ENCODE measurements around the gene REG4.
"Not testable (repeated sequence)": the region's sequence is repeated elsewhere in the genome, so short reads cannot be mapped to it uniquely, and the experiment has no call there.

The REG4 gene

GRCh38 chr1:119811387-119811786 lies at the start of gene REG4:
TSS of gene REG4 (minus strand) at chr1:119811460. CDS start at chr1:119808769, 2,691 bp downstream.
- no peak for FAIRE-seq
- DNase-seq (ENCODE audit: insufficient read length, low spot score): no peak

- no peak for FAIRE-seq
These were observed 48.4 kb upstream of the REG4 start for GRCh38 chr1:119859647-119860046.

GRCh38 chr1:119858556-119859214 lies 47.4 kb upstream of the REG4 start:
- FAIRE-seq: not testable (repeated sequence)

More at GRCh38 chr1:119859647-119860046, 48.4 kb upstream of the REG4 start:
- DNase-seq (ENCODE audit: insufficient read length, low spot score): no peak

GRCh38 chr1:119858126-119858525 lies 46.9 kb upstream of the REG4 start:
- no peak for FAIRE-seq
- DNase-seq (ENCODE audit: insufficient read length, low spot score): no peak

More at GRCh38 chr1:119858556-119859214, 47.4 kb upstream of the REG4 start:
- DNase-seq (ENCODE audit: insufficient read length, low spot score): not testable (repeated sequence)

- FAIRE-seq: no peak
These were observed 41.9 kb upstream of the REG4 start for GRCh38 chr1:119853155-119853554.

GRCh38 chr1:119844206-119844605 lies 32.9 kb upstream of the REG4 start:
- FAIRE-seq; DNase-seq (ENCODE audit: insufficient read length, low spot score): not testable (repeated sequence)

More at GRCh38 chr1:119853155-119853554, 41.9 kb upstream of the REG4 start:
- no peak for DNase-seq (ENCODE audit: insufficient read length, low spot score)

GRCh38 chr1:119841306-119841705 lies 30.0 kb upstream of the REG4 start:
- no peak for FAIRE-seq
- no peak for DNase-seq (ENCODE audit: insufficient read length, low spot score)

GRCh38 chr1:119840745-119841144 lies 29.5 kb upstream of the REG4 start:
- no peak for DNase-seq (ENCODE audit: insufficient read length, low spot score)

GRCh38 chr1:119838236-119838635 lies 27.0 kb upstream of the REG4 start:
- DNase-seq (ENCODE audit: insufficient read length, low spot score) (no peak), FAIRE-seq (no peak)

More at GRCh38 chr1:119840745-119841144, 29.5 kb upstream of the REG4 start:
- FAIRE-seq: no peak

- FAIRE-seq (no peak), DNase-seq (ENCODE audit: insufficient read length, low spot score) (no peak)
These were observed 23.7 kb upstream of the REG4 start for GRCh38 chr1:119834990-119835389.

GRCh38 chr1:119831027-119831426 lies 19.8 kb upstream of the REG4 start:
- DNase-seq (ENCODE audit: insufficient read length, low spot score) (no peak), FAIRE-seq (no peak)

- DNase-seq (ENCODE audit: insufficient read length, low spot score) (no peak), FAIRE-seq (no peak)
These were observed 18.4 kb upstream of the REG4 start for GRCh38 chr1:119829625-119830024.

GRCh38 chr1:119829006-119829405 lies 17.7 kb upstream of the REG4 start:
- not testable (repeated sequence) for DNase-seq (ENCODE audit: insufficient read length, low spot score); FAIRE-seq

- DNase-seq (ENCODE audit: insufficient read length, low spot score): no peak
- no peak for FAIRE-seq
These were observed 17.0 kb upstream of the REG4 start for GRCh38 chr1:119828266-119828665.

- DNase-seq (ENCODE audit: insufficient read length, low spot score): no peak
- peak; percentile 8 for FAIRE-seq
These were observed 15.8 kb upstream of the REG4 start for GRCh38 chr1:119827010-119827409.

GRCh38 chr1:119822406-119822805 lies 11.1 kb upstream of the REG4 start:
- FAIRE-seq: no peak
- no peak for DNase-seq (ENCODE audit: insufficient read length, low spot score)

- DNase-seq (ENCODE audit: insufficient read length, low spot score): no peak
- no peak for FAIRE-seq
These were observed 6.9 kb upstream of the REG4 start for GRCh38 chr1:119818181-119818580.

- DNase-seq (ENCODE audit: insufficient read length, low spot score) (no peak), FAIRE-seq (no peak)
These were observed 5.1 kb upstream of the REG4 start for GRCh38 chr1:119816407-119816806.

- FAIRE-seq (no peak), DNase-seq (ENCODE audit: insufficient read length, low spot score) (no peak)
These were observed 4.7 kb upstream of the REG4 start for GRCh38 chr1:119815928-119816327.

- FAIRE-seq: no peak
These were observed 4.1 kb upstream of the REG4 start for GRCh38 chr1:119815361-119815760.

GRCh38 chr1:119814288-119814687 lies 3.0 kb upstream of the REG4 start:
- DNase-seq (ENCODE audit: insufficient read length, low spot score): no peak
- FAIRE-seq: no peak

More at GRCh38 chr1:119815361-119815760, 4.1 kb upstream of the REG4 start:
- no peak for DNase-seq (ENCODE audit: insufficient read length, low spot score)

GRCh38 chr1:119811985-119812557 lies 811 bp upstream of the REG4 start:
- no peak for DNase-seq (ENCODE audit: insufficient read length, low spot score)
- FAIRE-seq: no peak

Data from GM19239 (cell line).